Measurements from ENCODE around the gene HINFP. TPM values are rescaled to one million over a fixed set of nuclear protein-coding genes. Genes with fewer than 3 reads are reported as not detected.

Gene HINFP
- total RNA-seq, 1 experiment from 2014 or later, result 38.1 TPM

DNA sequence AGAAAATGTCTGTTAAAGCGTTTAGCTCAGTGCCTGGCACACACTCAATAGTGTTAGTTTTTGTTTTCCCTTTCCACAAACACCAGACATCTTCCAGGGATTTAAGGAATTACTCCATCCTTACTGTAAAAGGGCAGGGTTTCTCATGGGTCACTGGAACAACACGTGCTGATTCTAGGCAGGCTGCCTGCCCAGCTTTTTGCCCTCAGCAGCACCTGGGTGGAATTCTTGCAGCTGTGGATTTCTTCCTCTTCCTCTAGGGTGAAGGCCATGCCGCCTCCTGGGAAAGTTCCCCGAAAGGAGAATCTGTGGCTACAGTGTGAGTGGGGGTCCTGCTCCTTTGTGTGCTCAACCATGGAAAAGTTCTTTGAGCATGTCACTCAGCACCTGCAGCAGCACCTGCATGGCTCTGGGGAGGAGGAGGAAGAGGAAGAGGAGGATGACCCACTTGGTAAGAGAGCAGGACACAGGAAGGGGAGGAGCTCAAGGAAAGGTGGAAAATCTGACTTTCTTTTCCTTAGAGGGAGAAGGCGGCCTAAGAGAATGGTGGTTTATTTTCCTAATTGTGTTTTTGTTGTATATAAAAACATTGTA is 5.4 kb downstream of the HINFP start:
- Histone ChIP-seq H3K4me2 (ENCODE audit: low read length) (peak overlapping the region; percentile 43), H3K9me3 (ENCODE audit: control insufficient read depth in 1 of 2, insufficient read depth in 1 of 2, low read depth in 1 of 2, low read length in 2 of 2) (no peaks in the 10 kb centered on the region), H3K27ac (ENCODE audit: low read depth, low read length) (peak overlapping the region; percentile 20; the same call in 1 of the 2 replicates), H2AFZ (ENCODE audit: low read depth, low read length, poor library complexity, severe bottlenecking) (no peak overlapping the region), H3K79me2 (ENCODE audit: insufficient read depth, low read length) (peaks cover 22% of the 10 kb centered on the region), H3K4me3 (replicated peaks in 1 of 2; ENCODE audit: low read depth in 1 of 2, low read length in 2 of 2) (no peak overlapping the region), H3K27me3 (ENCODE audit: insufficient read depth, low read length) (no peaks in the 10 kb centered on the region), H3K9me2 (ENCODE audit: insufficient read depth) (no peaks in the 10 kb centered on the region), H3K9ac (ENCODE audit: low read length) (no peak overlapping the region), H3K4me1 (ENCODE audit: control insufficient read depth in 1 of 2, insufficient read depth in 2 of 2, low read length in 2 of 2) (peaks cover 16 to 31% of the 10 kb centered on the region in 2 experiments), H4K20me1 (ENCODE audit: insufficient read depth) (no peaks in the 10 kb centered on the region), H3K36me3 (ENCODE audit: control insufficient read depth in 1 of 2, insufficient read depth in 2 of 2, low read length in 2 of 2) (peaks cover 3 to 9% of the 10 kb centered on the region in 2 experiments; a peak in 3 of 4 replicates)
- DNase-seq (ENCODE audit: low read depth, low spot score) (no peak), ATAC-seq (peak; percentile 52)
- no TSS peak for BruUV-seq (replicated peaks)
- CTCF ChIA-PET, result interaction anchor here (1.0 to 1.5 kb wide), 2 partner anchors 24 to 158 kb away, joined by 3 to 5 read pairs; no protein-coding TSS in a partner anchor
- RAD21 ChIA-PET (ENCODE audit: low non-redundant PET in 1 of 2, low total read pairs in 2 of 2, uncharacterized antibody in 2 of 2, unreplicated experiment in 2 of 2), result interaction anchor here in 1 of 2 experiments (0.9 kb wide), 1 partner anchor 18 kb away, joined by 3 read pairs; no protein-coding TSS in a partner anchor
- intact Hi-C loops (cut with micrococcal nuclease), result no loop called here
- POLR2A ChIA-PET, result no interaction called here
- no peak for TF ChIP-seq YY1 (IDR thresholded peaks at IDR 0.05; ENCODE audit: extremely low read depth, insufficient replicate concordance, low read depth, low read length)
- no peak for TF ChIP-seq ZFX (IDR thresholded peaks at IDR 0.05)
- no peak for TF ChIP-seq RAD21 (IDR thresholded peaks at IDR 0.05; ENCODE audit: low read depth)
- TF ChIP-seq SIN3A (IDR thresholded peaks at IDR 0.05; ENCODE audit: low read depth), result no peak
- no peak for TF ChIP-seq ELF1 (IDR thresholded peaks at IDR 0.05; ENCODE audit: borderline replicate concordance, low read depth)
- no peak for TF ChIP-seq FOSL1 (IDR thresholded peaks at IDR 0.05; ENCODE audit: low read depth)
- TF ChIP-seq ZBTB33 (IDR thresholded peaks at IDR 0.05; ENCODE audit: extremely low read depth, insufficient replicate concordance, low read length), result no peak
- no peak for TF ChIP-seq TCF7L2 (IDR thresholded peaks at IDR 0.05; ENCODE audit: borderline replicate concordance, extremely low read depth, insufficient read depth, insufficient read length)
- TF ChIP-seq SRF (IDR thresholded peaks at IDR 0.05; ENCODE audit: low read depth), result no peak
- no peak for TF ChIP-seq ZNF274 (IDR thresholded peaks at IDR 0.05; ENCODE audit: low read depth, low read length)
- TF ChIP-seq CBX3 (IDR thresholded peaks at IDR 0.05; ENCODE audit: low read depth), result no peak
- no peak for TF ChIP-seq EGR1 (IDR thresholded peaks at IDR 0.05; ENCODE audit: low read depth)
- TF ChIP-seq, protein P1, sequence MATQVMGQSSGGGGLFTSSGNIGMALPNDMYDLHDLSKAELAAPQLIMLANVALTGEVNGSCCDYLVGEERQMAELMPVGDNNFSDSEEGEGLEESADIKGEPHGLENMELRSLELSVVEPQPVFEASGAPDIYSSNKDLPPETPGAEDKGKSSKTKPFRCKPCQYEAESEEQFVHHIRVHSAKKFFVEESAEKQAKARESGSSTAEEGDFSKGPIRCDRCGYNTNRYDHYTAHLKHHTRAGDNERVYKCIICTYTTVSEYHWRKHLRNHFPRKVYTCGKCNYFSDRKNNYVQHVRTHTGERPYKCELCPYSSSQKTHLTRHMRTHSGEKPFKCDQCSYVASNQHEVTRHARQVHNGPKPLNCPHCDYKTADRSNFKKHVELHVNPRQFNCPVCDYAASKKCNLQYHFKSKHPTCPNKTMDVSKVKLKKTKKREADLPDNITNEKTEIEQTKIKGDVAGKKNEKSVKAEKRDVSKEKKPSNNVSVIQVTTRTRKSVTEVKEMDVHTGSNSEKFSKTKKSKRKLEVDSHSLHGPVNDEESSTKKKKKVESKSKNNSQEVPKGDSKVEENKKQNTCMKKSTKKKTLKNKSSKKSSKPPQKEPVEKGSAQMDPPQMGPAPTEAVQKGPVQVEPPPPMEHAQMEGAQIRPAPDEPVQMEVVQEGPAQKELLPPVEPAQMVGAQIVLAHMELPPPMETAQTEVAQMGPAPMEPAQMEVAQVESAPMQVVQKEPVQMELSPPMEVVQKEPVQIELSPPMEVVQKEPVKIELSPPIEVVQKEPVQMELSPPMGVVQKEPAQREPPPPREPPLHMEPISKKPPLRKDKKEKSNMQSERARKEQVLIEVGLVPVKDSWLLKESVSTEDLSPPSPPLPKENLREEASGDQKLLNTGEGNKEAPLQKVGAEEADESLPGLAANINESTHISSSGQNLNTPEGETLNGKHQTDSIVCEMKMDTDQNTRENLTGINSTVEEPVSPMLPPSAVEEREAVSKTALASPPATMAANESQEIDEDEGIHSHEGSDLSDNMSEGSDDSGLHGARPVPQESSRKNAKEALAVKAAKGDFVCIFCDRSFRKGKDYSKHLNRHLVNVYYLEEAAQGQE (IDR thresholded peaks at IDR 0.05; ENCODE audit: low read depth), result no peak
- no peak for TF ChIP-seq EZH2 (IDR thresholded peaks at IDR 0.05)
- no peak for TF ChIP-seq CEBPB (IDR thresholded peaks at IDR 0.05; ENCODE audit: low read depth)
- no peak for TF ChIP-seq POLR2A (IDR thresholded peaks at IDR 0.05; ENCODE audit: borderline replicate concordance, extremely low read depth, insufficient read depth, insufficient read length)
- TF ChIP-seq POLR2AphosphoS5 (IDR thresholded peaks at IDR 0.05; ENCODE audit: low read depth, low read length), result no peak
- TF ChIP-seq, protein P2, sequence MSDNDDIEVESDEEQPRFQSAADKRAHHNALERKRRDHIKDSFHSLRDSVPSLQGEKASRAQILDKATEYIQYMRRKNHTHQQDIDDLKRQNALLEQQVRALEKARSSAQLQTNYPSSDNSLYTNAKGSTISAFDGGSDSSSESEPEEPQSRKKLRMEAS (IDR thresholded peaks at IDR 0.05), result no peak
- no peak for TF ChIP-seq JUND (IDR thresholded peaks at IDR 0.05)

All from HCT116 (cell line).